ENCODE data around the gene ABI3BP.

DNA sequence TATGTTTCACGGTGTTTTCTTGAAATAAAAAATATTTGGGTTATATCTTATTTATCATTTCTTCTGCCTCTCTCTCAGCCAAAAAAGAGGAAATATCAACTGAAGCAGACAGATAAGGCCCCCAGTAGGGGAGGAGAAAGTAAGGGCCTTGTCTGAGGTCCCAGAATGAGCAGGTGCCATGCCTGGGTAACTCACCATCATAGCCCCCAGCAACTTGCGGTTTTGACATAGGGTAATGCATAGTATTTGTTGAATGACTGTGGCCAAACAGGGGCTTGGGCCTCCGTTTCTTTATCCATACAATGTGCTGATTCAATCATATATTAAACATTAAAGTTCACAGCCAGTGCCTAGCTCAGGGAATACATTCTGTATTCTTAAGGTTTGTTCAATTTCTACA is 119.6 kb downstream of the ABI3BP start:
- TF ChIP-seq, protein P1, sequence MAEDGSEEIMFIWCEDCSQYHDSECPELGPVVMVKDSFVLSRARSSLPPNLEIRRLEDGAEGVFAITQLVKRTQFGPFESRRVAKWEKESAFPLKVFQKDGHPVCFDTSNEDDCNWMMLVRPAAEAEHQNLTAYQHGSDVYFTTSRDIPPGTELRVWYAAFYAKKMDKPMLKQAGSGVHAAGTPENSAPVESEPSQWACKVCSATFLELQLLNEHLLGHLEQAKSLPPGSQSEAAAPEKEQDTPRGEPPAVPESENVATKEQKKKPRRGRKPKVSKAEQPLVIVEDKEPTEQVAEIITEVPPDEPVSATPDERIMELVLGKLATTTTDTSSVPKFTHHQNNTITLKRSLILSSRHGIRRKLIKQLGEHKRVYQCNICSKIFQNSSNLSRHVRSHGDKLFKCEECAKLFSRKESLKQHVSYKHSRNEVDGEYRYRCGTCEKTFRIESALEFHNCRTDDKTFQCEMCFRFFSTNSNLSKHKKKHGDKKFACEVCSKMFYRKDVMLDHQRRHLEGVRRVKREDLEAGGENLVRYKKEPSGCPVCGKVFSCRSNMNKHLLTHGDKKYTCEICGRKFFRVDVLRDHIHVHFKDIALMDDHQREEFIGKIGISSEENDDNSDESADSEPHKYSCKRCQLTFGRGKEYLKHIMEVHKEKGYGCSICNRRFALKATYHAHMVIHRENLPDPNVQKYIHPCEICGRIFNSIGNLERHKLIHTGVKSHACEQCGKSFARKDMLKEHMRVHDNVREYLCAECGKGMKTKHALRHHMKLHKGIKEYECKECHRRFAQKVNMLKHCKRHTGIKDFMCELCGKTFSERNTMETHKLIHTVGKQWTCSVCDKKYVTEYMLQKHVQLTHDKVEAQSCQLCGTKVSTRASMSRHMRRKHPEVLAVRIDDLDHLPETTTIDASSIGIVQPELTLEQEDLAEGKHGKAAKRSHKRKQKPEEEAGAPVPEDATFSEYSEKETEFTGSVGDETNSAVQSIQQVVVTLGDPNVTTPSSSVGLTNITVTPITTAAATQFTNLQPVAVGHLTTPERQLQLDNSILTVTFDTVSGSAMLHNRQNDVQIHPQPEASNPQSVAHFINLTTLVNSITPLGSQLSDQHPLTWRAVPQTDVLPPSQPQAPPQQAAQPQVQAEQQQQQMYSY (CRISPR knock-in tag; IDR thresholded peaks at IDR 0.05) = no peak
- TF ChIP-seq, protein P2, sequence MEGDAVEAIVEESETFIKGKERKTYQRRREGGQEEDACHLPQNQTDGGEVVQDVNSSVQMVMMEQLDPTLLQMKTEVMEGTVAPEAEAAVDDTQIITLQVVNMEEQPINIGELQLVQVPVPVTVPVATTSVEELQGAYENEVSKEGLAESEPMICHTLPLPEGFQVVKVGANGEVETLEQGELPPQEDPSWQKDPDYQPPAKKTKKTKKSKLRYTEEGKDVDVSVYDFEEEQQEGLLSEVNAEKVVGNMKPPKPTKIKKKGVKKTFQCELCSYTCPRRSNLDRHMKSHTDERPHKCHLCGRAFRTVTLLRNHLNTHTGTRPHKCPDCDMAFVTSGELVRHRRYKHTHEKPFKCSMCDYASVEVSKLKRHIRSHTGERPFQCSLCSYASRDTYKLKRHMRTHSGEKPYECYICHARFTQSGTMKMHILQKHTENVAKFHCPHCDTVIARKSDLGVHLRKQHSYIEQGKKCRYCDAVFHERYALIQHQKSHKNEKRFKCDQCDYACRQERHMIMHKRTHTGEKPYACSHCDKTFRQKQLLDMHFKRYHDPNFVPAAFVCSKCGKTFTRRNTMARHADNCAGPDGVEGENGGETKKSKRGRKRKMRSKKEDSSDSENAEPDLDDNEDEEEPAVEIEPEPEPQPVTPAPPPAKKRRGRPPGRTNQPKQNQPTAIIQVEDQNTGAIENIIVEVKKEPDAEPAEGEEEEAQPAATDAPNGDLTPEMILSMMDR (IDR thresholded peaks at IDR 0.05) = no peak
- TF ChIP-seq NR3C1 (CRISPR knock-in tag; conservative IDR thresholded peaks at IDR 0.05; ENCODE audit: low read depth) (no peak), SP1 (CRISPR knock-in tag; conservative IDR thresholded peaks at IDR 0.05) (no peak), NR1H2 (CRISPR knock-in tag; IDR thresholded peaks at IDR 0.05) (no peak), ZNF263 (CRISPR knock-in tag; IDR thresholded peaks at IDR 0.05; ENCODE audit: low read depth) (no peak), TP53 (CRISPR knock-in tag; IDR thresholded peaks at IDR 0.05) (no peak), CREM (CRISPR knock-in tag; IDR thresholded peaks at IDR 0.05) (no peak)
- TF ChIP-seq, protein P3, sequence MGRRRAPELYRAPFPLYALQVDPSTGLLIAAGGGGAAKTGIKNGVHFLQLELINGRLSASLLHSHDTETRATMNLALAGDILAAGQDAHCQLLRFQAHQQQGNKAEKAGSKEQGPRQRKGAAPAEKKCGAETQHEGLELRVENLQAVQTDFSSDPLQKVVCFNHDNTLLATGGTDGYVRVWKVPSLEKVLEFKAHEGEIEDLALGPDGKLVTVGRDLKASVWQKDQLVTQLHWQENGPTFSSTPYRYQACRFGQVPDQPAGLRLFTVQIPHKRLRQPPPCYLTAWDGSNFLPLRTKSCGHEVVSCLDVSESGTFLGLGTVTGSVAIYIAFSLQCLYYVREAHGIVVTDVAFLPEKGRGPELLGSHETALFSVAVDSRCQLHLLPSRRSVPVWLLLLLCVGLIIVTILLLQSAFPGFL (CRISPR knock-in tag; IDR thresholded peaks at IDR 0.05; ENCODE audit: borderline replicate concordance) = no peak
- TF ChIP-seq, protein P4, sequence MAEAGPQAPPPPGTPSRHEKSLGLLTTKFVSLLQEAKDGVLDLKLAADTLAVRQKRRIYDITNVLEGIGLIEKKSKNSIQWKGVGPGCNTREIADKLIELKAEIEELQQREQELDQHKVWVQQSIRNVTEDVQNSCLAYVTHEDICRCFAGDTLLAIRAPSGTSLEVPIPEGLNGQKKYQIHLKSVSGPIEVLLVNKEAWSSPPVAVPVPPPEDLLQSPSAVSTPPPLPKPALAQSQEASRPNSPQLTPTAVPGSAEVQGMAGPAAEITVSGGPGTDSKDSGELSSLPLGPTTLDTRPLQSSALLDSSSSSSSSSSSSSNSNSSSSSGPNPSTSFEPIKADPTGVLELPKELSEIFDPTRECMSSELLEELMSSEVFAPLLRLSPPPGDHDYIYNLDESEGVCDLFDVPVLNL (CRISPR knock-in tag; IDR thresholded peaks at IDR 0.05; ENCODE audit: borderline replicate concordance, low read depth) = no peak
- TF ChIP-seq, protein P5, sequence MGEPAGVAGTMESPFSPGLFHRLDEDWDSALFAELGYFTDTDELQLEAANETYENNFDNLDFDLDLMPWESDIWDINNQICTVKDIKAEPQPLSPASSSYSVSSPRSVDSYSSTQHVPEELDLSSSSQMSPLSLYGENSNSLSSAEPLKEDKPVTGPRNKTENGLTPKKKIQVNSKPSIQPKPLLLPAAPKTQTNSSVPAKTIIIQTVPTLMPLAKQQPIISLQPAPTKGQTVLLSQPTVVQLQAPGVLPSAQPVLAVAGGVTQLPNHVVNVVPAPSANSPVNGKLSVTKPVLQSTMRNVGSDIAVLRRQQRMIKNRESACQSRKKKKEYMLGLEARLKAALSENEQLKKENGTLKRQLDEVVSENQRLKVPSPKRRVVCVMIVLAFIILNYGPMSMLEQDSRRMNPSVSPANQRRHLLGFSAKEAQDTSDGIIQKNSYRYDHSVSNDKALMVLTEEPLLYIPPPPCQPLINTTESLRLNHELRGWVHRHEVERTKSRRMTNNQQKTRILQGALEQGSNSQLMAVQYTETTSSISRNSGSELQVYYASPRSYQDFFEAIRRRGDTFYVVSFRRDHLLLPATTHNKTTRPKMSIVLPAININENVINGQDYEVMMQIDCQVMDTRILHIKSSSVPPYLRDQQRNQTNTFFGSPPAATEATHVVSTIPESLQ (CRISPR knock-in tag; IDR thresholded peaks at IDR 0.05) = no peak
